ENCODE measurements around the gene MSRB1. TPM values are rescaled to one million over a fixed set of nuclear protein-coding genes. Genes with fewer than 3 reads are reported as not detected.
"Not testable (repeated sequence)": the region's sequence is repeated elsewhere in the genome, so short reads cannot be mapped to it uniquely, and the experiment has no call there.

MSRB1 gene
- total and polyA plus RNA-seq, 7 donors: 44.2 to 83.4 (median 59.5) TPM

DNA sequence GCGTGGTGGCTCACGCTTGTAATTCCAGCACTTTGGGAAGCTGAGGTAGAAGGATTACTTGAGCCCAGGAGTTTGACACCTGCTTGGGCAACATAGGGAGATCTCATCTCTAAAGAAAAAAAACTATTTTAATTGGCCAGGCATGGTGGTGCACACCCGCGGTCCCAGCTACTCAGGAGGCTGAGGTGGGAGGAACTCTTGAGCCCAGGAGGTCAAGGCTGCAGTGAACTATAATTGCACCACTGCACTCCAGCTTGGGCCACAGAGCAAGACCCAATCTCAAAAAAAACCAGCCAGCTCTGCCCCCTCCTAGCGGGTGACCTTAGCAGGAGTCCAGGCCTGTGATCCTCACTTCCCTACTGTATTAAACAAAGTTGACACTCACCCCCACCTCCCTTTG is 18.9 kb downstream of the MSRB1 start:
- no peaks in the 10 kb centered on the region for H3K9me3 ChIP-seq
- no peak overlapping the region for H3K4me3 ChIP-seq
- DNase-seq: no peak
- 51 to 59% (median 59%) methylated on average over 5 of the region's 5 CpGs for WGBS, 3 donors
- ATAC-seq: no peak
- H3K27me3 ChIP-seq (ENCODE audit: insufficient read depth in 3 of 3, low read length in 2 of 3): peaks cover 0 to 57% (median 11%) of the 10 kb centered on the region in 3 donors
- intact Hi-C loops (cut with DNase I): no loop called here
- H3K27ac ChIP-seq: no peak overlapping the region
- no peaks in the 10 kb centered on the region for H3K4me1 ChIP-seq
- no peaks in the 10 kb centered on the region for H3K36me3 ChIP-seq (ENCODE audit: insufficient read depth in 1 of 2, low read depth in 1 of 2)
- TF ChIP-seq, protein P1, sequence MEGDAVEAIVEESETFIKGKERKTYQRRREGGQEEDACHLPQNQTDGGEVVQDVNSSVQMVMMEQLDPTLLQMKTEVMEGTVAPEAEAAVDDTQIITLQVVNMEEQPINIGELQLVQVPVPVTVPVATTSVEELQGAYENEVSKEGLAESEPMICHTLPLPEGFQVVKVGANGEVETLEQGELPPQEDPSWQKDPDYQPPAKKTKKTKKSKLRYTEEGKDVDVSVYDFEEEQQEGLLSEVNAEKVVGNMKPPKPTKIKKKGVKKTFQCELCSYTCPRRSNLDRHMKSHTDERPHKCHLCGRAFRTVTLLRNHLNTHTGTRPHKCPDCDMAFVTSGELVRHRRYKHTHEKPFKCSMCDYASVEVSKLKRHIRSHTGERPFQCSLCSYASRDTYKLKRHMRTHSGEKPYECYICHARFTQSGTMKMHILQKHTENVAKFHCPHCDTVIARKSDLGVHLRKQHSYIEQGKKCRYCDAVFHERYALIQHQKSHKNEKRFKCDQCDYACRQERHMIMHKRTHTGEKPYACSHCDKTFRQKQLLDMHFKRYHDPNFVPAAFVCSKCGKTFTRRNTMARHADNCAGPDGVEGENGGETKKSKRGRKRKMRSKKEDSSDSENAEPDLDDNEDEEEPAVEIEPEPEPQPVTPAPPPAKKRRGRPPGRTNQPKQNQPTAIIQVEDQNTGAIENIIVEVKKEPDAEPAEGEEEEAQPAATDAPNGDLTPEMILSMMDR (IDR thresholded peaks at IDR 0.05): no peak

DNA sequence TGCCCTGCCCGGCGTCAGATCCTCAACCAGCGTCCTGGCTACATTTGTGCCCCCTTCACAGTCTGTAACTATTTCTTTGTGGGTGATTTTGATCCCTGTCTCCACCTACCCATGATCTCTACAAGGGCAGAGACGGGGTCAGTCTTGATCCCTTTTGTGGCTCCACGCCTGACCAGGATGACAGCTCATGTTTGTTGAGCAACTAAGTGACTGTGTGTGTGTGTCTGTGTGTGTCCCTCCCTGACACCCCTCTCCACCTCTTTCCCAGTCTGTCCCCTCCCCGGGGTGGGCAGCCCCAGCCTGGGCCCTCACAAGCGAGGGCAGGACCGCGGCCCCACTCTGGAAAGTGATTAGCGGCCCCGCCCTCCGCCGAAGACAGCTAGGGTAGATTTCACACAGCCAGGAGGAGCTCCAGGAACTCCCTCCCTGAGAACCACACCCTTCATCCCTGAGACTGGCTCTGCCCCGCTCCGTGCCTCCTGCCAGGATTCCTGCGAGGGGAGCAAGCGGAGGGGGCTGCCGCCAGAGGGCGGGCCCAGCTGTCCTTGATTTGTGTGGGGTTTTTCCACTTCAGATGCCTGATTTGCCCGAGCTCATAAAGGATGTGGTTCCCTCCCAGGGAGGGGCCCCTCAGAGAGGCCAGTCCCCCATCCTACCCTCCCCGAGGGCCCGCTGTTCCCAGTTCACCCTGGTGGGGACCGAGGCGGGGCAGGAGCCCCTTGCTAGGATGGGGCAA is 19.5 kb downstream of the MSRB1 start:
- peak in 2 of 4 donors; percentile 38 to 41 for ATAC-seq
- 9 to 19% (median 15%) methylated on average over 24 of the region's 24 CpGs for WGBS, 3 donors
- Histone ChIP-seq H3K4me1 (no peaks in the 10 kb centered on the region), H3K4me3 (no peak overlapping the region), H3K9me3 (no peaks in the 10 kb centered on the region), H3K27ac (no peak overlapping the region), H3K36me3 (ENCODE audit: insufficient read depth in 1 of 2, low read depth in 1 of 2) (no peaks in the 10 kb centered on the region), H3K27me3 (ENCODE audit: insufficient read depth in 3 of 3, low read length in 2 of 3) (peaks cover 0 to 64% (median 17%) of the 10 kb centered on the region in 3 donors)
- intact Hi-C loops (cut with DNase I): no loop called here
- TF ChIP-seq, protein P1 (IDR thresholded peaks at IDR 0.05): no peak
- DNase-seq: no peak

DNA sequence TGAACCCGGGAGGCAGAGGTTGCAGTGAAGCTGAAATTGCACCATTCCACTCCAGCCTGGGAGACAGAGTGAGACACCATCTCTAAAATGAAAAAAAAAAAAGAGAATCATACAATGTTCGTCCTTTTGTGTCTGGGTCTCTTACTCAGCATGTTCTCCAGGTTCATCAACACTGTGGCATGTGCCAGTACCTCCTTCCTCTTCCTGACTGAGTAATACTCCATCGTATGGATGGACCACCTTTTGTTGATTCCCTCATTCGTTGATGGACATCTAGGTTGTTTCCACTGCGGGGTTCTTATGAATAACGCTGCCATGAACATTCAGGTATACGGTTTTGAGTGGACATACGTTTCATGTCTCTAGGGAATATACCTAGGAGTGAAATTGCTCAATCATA is 20.6 kb downstream of the MSRB1 start:
- no peak overlapping the region for H3K4me3 ChIP-seq

DNA sequence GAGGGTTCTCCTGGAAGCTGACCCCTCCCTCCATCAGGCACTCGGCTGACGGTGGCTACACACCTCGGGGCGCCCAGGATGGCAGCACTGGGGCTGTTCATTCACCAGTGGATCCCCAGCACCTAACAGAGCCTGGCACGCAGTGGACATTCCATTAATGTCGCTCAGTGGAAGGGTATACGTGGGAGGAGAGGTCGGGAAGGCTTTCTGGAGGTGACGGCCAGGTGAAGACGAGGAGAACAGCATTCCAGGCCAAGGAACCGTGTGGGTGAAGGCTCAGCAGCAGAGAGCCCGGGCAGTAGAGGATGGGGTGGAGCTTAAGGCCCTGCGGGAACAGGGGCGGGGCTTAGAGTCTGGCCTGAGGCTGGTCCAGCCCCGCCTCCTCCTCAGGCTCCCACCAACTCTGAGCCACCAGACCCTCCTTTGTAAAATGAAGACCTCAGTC is 22.2 kb downstream of the MSRB1 start:
- WGBS, 3 donors: 10 to 14% (median 12%) methylated on average over 15 of the region's 15 CpGs
- no peaks in the 10 kb centered on the region for H3K9me3 ChIP-seq
- no peaks in the 10 kb centered on the region for H3K36me3 ChIP-seq (ENCODE audit: insufficient read depth in 1 of 2, low read depth in 1 of 2)
- H3K27ac ChIP-seq: no peak overlapping the region
- H3K4me3 ChIP-seq: no peak overlapping the region
- intact Hi-C loops (cut with DNase I): no loop called here
- peaks cover 0 to 87% (median 29%) of the 10 kb centered on the region in 3 donors for H3K27me3 ChIP-seq (ENCODE audit: insufficient read depth in 3 of 3, low read length in 2 of 3)
- no peak for DNase-seq
- H3K4me1 ChIP-seq: no peaks in the 10 kb centered on the region
- ATAC-seq: peak in 2 of 4 donors; percentile 63 to 70
- TF ChIP-seq, protein P1 (IDR thresholded peaks at IDR 0.05): no peak

More for the DNA sequence above, 20.6 kb downstream of the MSRB1 start:
- DNase-seq (no peak), ATAC-seq (no peak)
- TF ChIP-seq, protein P1 (IDR thresholded peaks at IDR 0.05): no peak
- no peaks in the 10 kb centered on the region for H3K4me1 ChIP-seq
- H3K9me3 ChIP-seq: no peaks in the 10 kb centered on the region
- intact Hi-C loops (cut with DNase I): no loop called here
- H3K27ac ChIP-seq: no peak overlapping the region
- peaks cover 0 to 71% (median 22%) of the 10 kb centered on the region in 3 donors for H3K27me3 ChIP-seq (ENCODE audit: insufficient read depth in 3 of 3, low read length in 2 of 3)
- 73 to 89% (median 75%) methylated on average over 8 of the region's 8 CpGs for WGBS, 3 donors
- no peaks in the 10 kb centered on the region for H3K36me3 ChIP-seq (ENCODE audit: insufficient read depth in 1 of 2, low read depth in 1 of 2)

DNA sequence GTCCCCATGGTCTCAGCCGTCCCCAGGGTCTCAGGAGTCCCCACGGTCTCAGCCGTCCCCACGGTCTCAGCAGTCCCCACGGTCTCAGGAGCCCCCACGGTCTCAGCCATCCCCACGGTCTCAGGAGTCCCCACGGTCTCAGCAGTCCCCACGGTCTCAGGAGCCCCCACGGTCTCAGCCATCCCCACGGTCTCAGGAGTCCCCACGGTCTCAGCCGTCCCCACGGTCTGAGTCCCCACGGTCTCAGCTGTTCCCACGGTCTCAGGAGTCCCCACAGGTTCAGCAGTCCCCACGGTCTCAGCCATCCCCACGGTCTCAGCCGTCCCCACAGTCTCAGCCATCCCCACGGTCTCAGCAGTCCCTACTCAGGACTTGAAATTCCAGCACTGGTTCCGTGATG is 22.9 kb downstream of the MSRB1 start:
- H3K36me3 ChIP-seq (ENCODE audit: insufficient read depth in 1 of 2, low read depth in 1 of 2); ATAC-seq; H3K9me3 ChIP-seq; H3K4me3 ChIP-seq; H3K27ac ChIP-seq; DNase-seq; H3K4me1 ChIP-seq; intact Hi-C loops (cut with DNase I): not testable (repeated sequence)
- WGBS, 3 donors: 52 to 57% (median 56%) methylated on average over 21 of the region's 21 CpGs
- peaks cover 0 to 88% (median 29%) of the 10 kb centered on the region in 3 donors for H3K27me3 ChIP-seq (ENCODE audit: insufficient read depth in 3 of 3, low read length in 2 of 3)

All from psoas muscle (tissue), 8 donors.